Activated naive CD4-positive, alpha-beta T cell treated with anti-CD3 and anti-CD28 coated beads, Interleukin-2, amount 50 U/mL, for 72 hours (primary cell): ENCODE data around the gene CDC73. TPM values are rescaled to one million over a fixed set of nuclear protein-coding genes. Genes with fewer than 3 reads are reported as not detected.
A peak's percentile ranks its signal among the peaks of the same experiment; 100 is the strongest.
"Not testable (repeated sequence)": the region's sequence is repeated elsewhere in the genome, so short reads cannot be mapped to it uniquely, and the experiment has no call there.

Experiments
- ATAC-seq, 2 donors: fragments of 150-1000 bp; cut with Tn5 transposase; 2 replicates each; pipeline ENCODE4 v1.10.0; 2021; ENCODE audit warnings: mild to moderate bottlenecking in 2 of 2, moderate library complexity in 2 of 2
- DNase-seq, 2 donors: peaks; one replicate each; pipeline ENCODE4 v3.0.0; 2021 to 2022; ENCODE audit warnings: low spot score in 2 of 2
- H3K27ac Mint-ChIP-seq, 2 donors: one replicate each; pipeline ENCODE4 v1.8.0; 2022; ENCODE audit warnings: mild to moderate bottlenecking in 2 of 2, mixed read lengths in 2 of 2
- H3K36me3 Mint-ChIP-seq, 2 donors: one replicate each; pipeline ENCODE4 v1.8.0; 2022; ENCODE audit warnings: mixed read lengths in 2 of 2
- H3K9me3 Mint-ChIP-seq, 2 donors: one replicate each; pipeline ENCODE4 v1.8.0; 2022; ENCODE audit warnings: mixed read lengths in 2 of 2
- total RNA-seq, 2 donors: library from RNA; stranded (reverse); gene quantifications; one replicate each; pipeline ENCODE4 v1.2.3, GENCODE V29; 2022

Gene CDC73
- total RNA-seq, 2 donors from 2014 or later, result 36.0 to 56.4 TPM

- Mint-ChIP-seq H3K9me3 (peaks cover 0 to 10% of the 10 kb centered on the region in 2 donors), H3K27ac (no peak overlapping the region), H3K36me3 (peaks cover 0 to 8% of the 10 kb centered on the region in 2 donors)
- ATAC-seq (no peak), DNase-seq (no peak)
These were observed 160.1 kb downstream of the CDC73 start for GRCh38 chr1:193281894-193282293.

DNA sequence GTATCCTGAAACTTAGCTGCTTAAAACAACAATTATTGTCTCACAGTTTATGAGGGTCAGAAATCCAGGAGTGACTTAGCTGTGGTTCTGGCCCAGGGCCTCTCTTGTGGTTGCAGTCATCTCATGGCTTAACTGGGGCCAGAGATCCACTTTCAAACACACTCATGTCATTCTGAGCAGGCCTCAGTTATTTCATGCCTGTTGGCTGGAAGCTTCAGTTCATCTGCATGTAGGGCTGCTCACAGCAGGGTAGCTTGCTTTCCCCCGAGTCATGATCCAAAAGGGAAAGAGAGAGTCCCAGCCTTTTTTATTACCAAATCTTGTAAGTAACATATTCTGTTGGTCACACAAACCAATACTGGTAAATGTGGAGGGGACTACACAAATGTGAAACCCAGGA lies 161.2 kb downstream of the CDC73 start:
- no peak for DNase-seq
- H3K27ac Mint-ChIP-seq, result no peak overlapping the region
- peaks cover 0 to 10% of the 10 kb centered on the region in 2 donors for H3K9me3 Mint-ChIP-seq
- peak in 1 of 2 donors; percentile 16 for ATAC-seq
- peaks cover 0 to 8% of the 10 kb centered on the region in 2 donors for H3K36me3 Mint-ChIP-seq

DNA sequence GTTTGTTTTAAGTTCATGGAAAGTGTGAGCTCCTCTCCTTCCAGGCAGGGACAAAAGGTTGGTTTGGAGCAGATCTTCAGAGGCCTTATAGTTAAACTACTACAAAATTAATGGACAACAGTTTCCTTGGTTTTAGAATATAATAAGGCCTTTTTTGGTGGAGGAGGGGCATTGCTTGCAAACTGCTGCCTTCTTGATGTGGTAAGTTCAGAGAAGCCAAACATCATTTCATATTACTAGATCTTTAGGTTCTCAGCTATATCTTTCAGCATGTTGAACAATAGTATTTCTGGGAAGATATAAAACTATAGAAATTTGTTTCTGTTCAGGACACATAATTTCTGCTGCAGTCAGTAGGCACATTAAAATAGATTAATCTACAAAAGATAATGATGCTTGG lies 162.4 kb downstream of the CDC73 start:
- DNase-seq (no peak), ATAC-seq (no peak)
- Mint-ChIP-seq H3K27ac (no peak overlapping the region), H3K9me3 (peaks cover 0 to 10% of the 10 kb centered on the region in 2 donors), H3K36me3 (peaks cover 0 to 8% of the 10 kb centered on the region in 2 donors)

GRCh38 chr1:193285641-193286040 lies 163.8 kb downstream of the CDC73 start:
- peaks cover 0 to 8% of the 10 kb centered on the region in 2 donors for H3K36me3 Mint-ChIP-seq

GRCh38 chr1:193288548-193289080 lies 166.8 kb downstream of the CDC73 start:
- H3K9me3 Mint-ChIP-seq, H3K36me3 Mint-ChIP-seq, ATAC-seq, DNase-seq, H3K27ac Mint-ChIP-seq: not testable (repeated sequence)

More at GRCh38 chr1:193285641-193286040, 163.8 kb downstream of the CDC73 start:
- Mint-ChIP-seq H3K27ac (no peak overlapping the region), H3K9me3 (peaks cover 0 to 10% of the 10 kb centered on the region in 2 donors)
- DNase-seq, result no peak
- no peak for ATAC-seq

DNA sequence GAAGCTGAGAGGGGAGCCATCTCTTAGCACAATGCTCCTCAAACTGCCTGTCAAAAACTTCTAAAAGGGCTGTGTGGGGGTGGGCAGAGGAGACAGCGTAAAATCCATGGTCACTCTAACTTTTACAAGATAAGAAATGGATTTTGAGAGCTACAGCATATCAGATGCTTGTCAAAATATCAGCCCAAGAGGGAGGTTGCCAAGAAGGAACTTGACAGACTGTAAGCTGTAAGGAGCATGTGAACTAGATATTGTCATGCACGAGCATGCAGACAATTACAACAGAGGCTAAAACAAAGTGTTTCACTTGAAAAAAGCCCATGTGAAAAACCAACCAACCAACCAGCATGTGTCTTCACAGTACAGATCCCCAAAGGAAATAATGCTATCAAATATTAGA lies 171.9 kb downstream of the CDC73 start:
- H3K36me3 Mint-ChIP-seq, result peaks cover 0 to 5% of the 10 kb centered on the region in 2 donors
- H3K27ac Mint-ChIP-seq, result no peak overlapping the region
- DNase-seq (no peak), ATAC-seq (no peak)
- H3K9me3 Mint-ChIP-seq, result peaks cover 6 to 7% of the 10 kb centered on the region in 2 donors

- Mint-ChIP-seq H3K36me3 (peaks cover 0 to 5% of the 10 kb centered on the region in 2 donors), H3K27ac (no peak overlapping the region), H3K9me3 (peaks cover 6 to 7% of the 10 kb centered on the region in 2 donors)
- DNase-seq (no peak), ATAC-seq (no peak)
These were observed 177.2 kb downstream of the CDC73 start for GRCh38 chr1:193299038-193299437.

DNA sequence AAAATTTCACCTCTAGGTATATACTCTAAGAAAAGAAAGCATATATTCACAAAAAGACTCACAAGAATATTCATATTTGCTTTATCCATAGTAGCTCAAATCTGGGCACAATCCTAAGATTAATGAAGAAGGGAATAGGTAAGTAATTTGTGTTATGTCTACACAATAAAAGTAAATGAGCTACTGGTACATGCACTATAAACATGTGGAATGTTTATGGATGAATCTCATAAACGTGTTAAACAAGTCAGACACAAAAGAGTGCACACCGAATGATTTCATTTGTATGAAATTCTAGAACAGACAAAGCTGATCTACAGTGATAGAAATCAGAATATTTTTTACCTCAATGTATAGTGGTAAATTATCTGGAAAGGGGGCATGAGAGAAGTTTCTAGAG lies 179.9 kb downstream of the CDC73 start:
- DNase-seq (no peak), ATAC-seq (no peak)
- no peaks in the 10 kb centered on the region for H3K36me3 Mint-ChIP-seq
- H3K9me3 Mint-ChIP-seq, result no peaks in the 10 kb centered on the region
- H3K27ac Mint-ChIP-seq, result no peak overlapping the region

- no peaks in the 10 kb centered on the region for H3K36me3 Mint-ChIP-seq
- no peak overlapping the region for H3K27ac Mint-ChIP-seq
- ATAC-seq, result no peak
- no peak for DNase-seq
- no peaks in the 10 kb centered on the region for H3K9me3 Mint-ChIP-seq
These were observed 182.0 kb downstream of the CDC73 start for GRCh38 chr1:193303849-193304248.

Other genes with a start within 250 kb of the CDC73 start
- 10 to 100 TPM; 41.6 to 71.9 TPM for gene UCHL5, start 62.7 kb upstream of the CDC73 start, total RNA-seq
- 10 to 100 TPM; 48.2 to 68.9 TPM for gene RO60, start 62.4 kb upstream of the CDC73 start, total RNA-seq
- gene GLRX2, start 16.6 kb upstream of the CDC73 start, total RNA-seq, result 10 to 100 TPM; 18.6 to 32.2 TPM
- gene B3GALT2, start 64.6 kb downstream of the CDC73 start, total RNA-seq, result not detected